NCI-H69 (cell line): ENCODE results near the gene ZFAND2A.

ENCODE experiments used
- DNase-seq: peaks from one replicate; lab custom pipeline; 2025; lab: John Stamatoyannopoulos, UW

The ZFAND2A gene

DNA sequence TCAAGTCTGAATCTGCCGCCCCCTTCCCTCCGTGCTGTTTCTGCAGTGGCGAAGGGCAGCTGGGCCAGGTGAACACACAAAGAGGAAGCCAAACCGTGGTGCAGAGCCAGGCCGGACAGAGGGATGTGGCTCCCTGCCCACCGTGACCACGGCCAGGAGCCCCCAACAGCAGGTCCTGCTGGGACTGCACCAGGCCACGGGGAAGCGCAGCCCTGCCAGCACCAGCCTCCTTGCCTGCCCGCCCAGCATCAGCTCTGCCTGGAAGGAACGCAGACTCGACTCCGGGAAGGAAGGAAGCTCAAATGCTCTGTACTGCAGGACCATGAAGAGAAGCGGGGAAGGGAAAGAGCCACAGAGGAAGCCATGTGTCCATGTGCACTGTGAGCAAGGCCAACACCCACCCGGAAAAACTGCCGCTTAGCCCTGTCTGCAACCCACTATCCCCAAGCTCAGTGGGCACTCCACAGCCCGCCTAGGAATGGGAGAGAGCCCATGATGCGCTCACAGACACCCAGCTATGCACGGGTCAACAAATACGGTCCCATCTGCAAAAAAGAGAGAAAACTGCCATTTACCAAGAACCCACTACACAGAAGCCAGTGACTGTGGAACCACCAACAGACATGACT, 53.1 kb downstream of the ZFAND2A start:
- no peak for DNase-seq

- no peak for DNase-seq
These were observed 53.8 kb downstream of the ZFAND2A start for GRCh38 chr7:1106063-1106792.

DNA sequence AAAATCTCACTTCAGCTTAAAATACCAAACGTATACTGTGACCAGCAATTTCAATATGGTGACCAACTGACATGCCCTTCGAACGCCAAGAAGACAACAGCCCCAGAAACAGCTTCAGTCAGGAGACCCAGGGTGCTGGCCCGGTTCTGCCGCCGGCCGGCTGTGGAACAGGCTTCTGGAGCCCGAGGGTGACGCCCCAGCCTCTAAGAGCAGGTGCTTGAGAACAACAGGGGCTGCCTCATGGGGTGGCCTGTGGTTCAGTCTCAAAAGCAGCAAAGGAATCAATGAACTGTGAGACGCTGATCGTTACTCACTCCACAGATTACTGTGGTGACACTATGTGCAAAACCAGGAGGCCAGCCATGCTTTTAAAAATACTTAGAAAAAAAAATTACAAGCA, 54.8 kb downstream of the ZFAND2A start:
- DNase-seq = no peak

GRCh38 chr7:1104516-1105179, 55.3 kb downstream of the ZFAND2A start:
- DNase-seq = no peak

- DNase-seq = no peak
These were observed 56.0 kb downstream of the ZFAND2A start for GRCh38 chr7:1103789-1104515.

DNA sequence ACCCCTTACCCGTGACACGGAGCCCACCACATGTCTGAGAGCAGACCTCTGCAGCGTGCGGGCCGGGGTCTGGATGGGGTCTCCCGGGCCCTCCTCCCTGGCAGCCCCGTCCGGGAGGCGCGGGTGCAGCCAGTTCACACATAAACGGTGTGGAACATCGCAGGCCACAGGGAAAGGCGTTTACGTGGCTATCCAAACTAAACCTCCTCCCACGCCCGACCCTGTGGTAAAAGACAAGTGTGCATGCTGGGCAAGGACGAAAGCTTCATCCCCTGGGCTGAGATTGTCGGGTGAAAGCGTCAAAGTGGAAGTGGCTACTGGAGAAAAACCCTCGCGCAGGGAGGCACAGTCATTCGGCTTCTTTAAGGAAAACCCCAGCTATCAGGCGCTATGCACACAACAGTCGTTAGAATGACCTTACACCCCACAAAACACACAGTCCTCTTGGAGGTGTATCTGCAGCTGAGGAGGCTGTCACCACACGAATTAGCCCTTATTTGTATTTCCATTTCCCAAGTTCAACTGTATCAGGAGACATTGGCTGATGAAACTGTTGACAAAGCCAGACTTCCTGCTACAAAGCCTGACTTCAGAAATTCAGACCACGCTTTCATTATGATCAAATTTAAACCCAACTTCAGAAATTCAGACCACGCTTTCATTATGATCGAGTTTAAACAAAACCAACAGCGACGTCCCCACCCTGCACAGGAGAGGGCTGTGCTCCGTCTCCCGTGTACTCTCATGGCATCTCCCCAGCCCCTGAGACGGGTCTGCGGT, 56.8 kb downstream of the ZFAND2A start:
- no peak for DNase-seq
